LNCaP clone FGC (cell line): ENCODE results near the gene NHSL1.

Experiments
- DNase-seq: peaks from one replicate; pipeline ENCODE4 v3.0.0-alpha.2; 2011; ENCODE audit warnings: low read depth
- H3K4me3 ChIP-seq: 2 replicates; pipeline ENCODE4 v1.5.1; 2011; ENCODE audit warnings: mild to moderate bottlenecking, low read depth, low read length, control low read depth
- CTCF ChIP-seq: IDR thresholded peaks from 2 replicates; pipeline ENCODE4 v1.5.1; 2012; ENCODE audit warnings: mild to moderate bottlenecking; ENCODE audit not compliant: control insufficient read depth, insufficient read depth; ENCODE audit errors: extremely low read depth

Gene NHSL1

GRCh38 chr6:138401960-138402837 is 97.1 kb downstream of the NHSL1 start:
- DNase-seq = no peak
- H3K4me3 ChIP-seq = no peak overlapping the region
- no peak for TF ChIP-seq CTCF

DNA sequence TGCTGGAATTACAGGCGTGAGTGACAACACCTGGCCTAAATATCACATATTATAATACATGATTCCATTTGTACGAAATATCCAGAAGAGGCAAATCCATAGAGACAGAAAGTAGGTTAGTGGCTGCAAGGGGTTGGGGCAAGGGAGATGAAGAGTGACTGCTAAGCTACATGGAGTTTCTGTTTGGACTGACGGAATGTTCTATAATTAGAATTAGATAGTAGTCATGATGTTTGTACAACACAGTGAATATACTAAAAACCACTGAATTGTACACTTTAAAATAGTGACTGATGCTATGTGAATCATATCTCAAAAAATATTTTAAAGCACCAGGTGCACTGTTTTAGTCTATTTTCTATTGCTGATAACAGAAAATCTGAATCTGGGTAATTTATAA is 99.0 kb downstream of the NHSL1 start:
- no peak overlapping the region for H3K4me3 ChIP-seq
- TF ChIP-seq CTCF = no peak
- DNase-seq = no peak

GRCh38 chr6:138397128-138398122 is 101.9 kb downstream of the NHSL1 start:
- no peak for DNase-seq
- H3K4me3 ChIP-seq = no peak overlapping the region
- TF ChIP-seq CTCF = no peak

DNA sequence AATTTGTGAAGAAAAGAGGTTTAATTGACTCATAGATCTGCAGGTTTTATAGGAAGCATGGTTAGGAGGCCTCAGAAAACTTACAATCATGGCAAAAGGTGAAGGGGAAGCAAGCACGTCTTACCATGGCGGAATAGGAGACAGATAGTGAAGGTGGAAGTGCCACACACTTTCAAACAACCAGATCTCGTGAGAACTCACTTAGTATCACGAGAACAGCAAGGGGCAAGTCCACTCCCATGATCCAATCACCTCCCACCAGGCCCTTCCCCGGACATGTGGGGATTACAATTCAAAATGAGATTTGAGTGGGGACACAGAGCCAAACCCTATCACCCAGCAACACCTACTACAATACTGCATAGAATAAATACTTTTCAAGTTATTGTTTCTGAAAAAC is 102.6 kb downstream of the NHSL1 start:
- no peak overlapping the region for H3K4me3 ChIP-seq
- no peak for TF ChIP-seq CTCF
- DNase-seq = no peak

- no peak for DNase-seq
- TF ChIP-seq CTCF = no peak
- H3K4me3 ChIP-seq = no peak overlapping the region
Measured at GRCh38 chr6:138393871-138394783, 105.2 kb downstream of the NHSL1 start.

GRCh38 chr6:138389551-138389950 is 109.7 kb downstream of the NHSL1 start:
- no peak overlapping the region for H3K4me3 ChIP-seq
- TF ChIP-seq CTCF = no peak
- DNase-seq = no peak
